ENCODE results near the gene UNC13A.
"Not testable (repeated sequence)": the region's sequence is repeated elsewhere in the genome, so short reads cannot be mapped to it uniquely, and the experiment has no call there.

The UNC13A gene

GRCh38 chr19:17604372-17605025 is 83.7 kb downstream of the UNC13A start:
- Mint-ChIP-seq H3K27ac (no peak overlapping the region), H3K4me1 (peaks cover 12% of the 10 kb centered on the region), H3K4me3 (peak overlapping the region; percentile 50)

GRCh38 chr19:17602872-17603510 is 85.2 kb downstream of the UNC13A start:
- H3K27ac Mint-ChIP-seq: no peak overlapping the region
- peaks cover 22% of the 10 kb centered on the region for H3K27me3 Mint-ChIP-seq
- H3K4me1 Mint-ChIP-seq: peaks cover 12% of the 10 kb centered on the region

More at GRCh38 chr19:17604372-17605025, 83.7 kb downstream of the UNC13A start:
- peaks cover 25% of the 10 kb centered on the region for H3K27me3 Mint-ChIP-seq
- no peak for DNase-seq (ENCODE audit: low spot score in 2 of 2)
- peaks cover 3% of the 10 kb centered on the region for H3K36me3 Mint-ChIP-seq
- ATAC-seq (ENCODE audit: low read depth): no peak
- H3K9me3 Mint-ChIP-seq: peaks cover 2% of the 10 kb centered on the region

GRCh38 chr19:17602217-17602616 is 85.9 kb downstream of the UNC13A start:
- Mint-ChIP-seq H3K27me3 (peaks cover 22% of the 10 kb centered on the region), H3K27ac (peak overlapping the region; percentile 38), H3K4me1 (peaks cover 12% of the 10 kb centered on the region), H3K36me3 (peaks cover 1% of the 10 kb centered on the region), H3K4me3 (no peak overlapping the region), H3K9me3 (no peaks in the 10 kb centered on the region)
- ATAC-seq (ENCODE audit: low read depth): no peak
- no peak for DNase-seq (ENCODE audit: low spot score in 2 of 2)

More at GRCh38 chr19:17602872-17603510, 85.2 kb downstream of the UNC13A start:
- no peak for ATAC-seq (ENCODE audit: low read depth)
- no peaks in the 10 kb centered on the region for H3K9me3 Mint-ChIP-seq
- no peak overlapping the region for H3K4me3 Mint-ChIP-seq
- no peak for DNase-seq (ENCODE audit: low spot score in 2 of 2)
- H3K36me3 Mint-ChIP-seq: peaks cover 1% of the 10 kb centered on the region

- Mint-ChIP-seq H3K36me3 (peaks cover 1% of the 10 kb centered on the region), H3K4me1 (peaks cover 9% of the 10 kb centered on the region), H3K9me3 (no peaks in the 10 kb centered on the region), H3K4me3 (no peak overlapping the region), H3K27me3 (peaks cover 22% of the 10 kb centered on the region), H3K27ac (no peak overlapping the region)
- ATAC-seq (ENCODE audit: low read depth) (no peak), DNase-seq (ENCODE audit: low spot score in 2 of 2) (no peak)
These were observed 86.5 kb downstream of the UNC13A start for GRCh38 chr19:17601683-17602082.

GRCh38 chr19:17599780-17600179 is 88.4 kb downstream of the UNC13A start:
- Mint-ChIP-seq H3K4me1 (peaks cover 4% of the 10 kb centered on the region), H3K4me3 (no peak overlapping the region), H3K27me3 (peaks cover 22% of the 10 kb centered on the region), H3K27ac (no peak overlapping the region), H3K9me3 (no peaks in the 10 kb centered on the region), H3K36me3 (peaks cover 1% of the 10 kb centered on the region)
- no peak for DNase-seq (ENCODE audit: low spot score in 2 of 2)
- ATAC-seq (ENCODE audit: low read depth): no peak

GRCh38 chr19:17598953-17599352 is 89.2 kb downstream of the UNC13A start:
- Mint-ChIP-seq H3K4me3 (no peak overlapping the region), H3K27ac (no peak overlapping the region), H3K36me3 (peaks cover 1% of the 10 kb centered on the region), H3K27me3 (peaks cover 17% of the 10 kb centered on the region), H3K4me1 (peaks cover 4% of the 10 kb centered on the region), H3K9me3 (no peaks in the 10 kb centered on the region)
- no peak for ATAC-seq (ENCODE audit: low read depth)
- no peak for DNase-seq (ENCODE audit: low spot score in 2 of 2)

- ATAC-seq (ENCODE audit: low read depth); H3K9me3 Mint-ChIP-seq: not testable (repeated sequence)
These were observed 90.1 kb downstream of the UNC13A start for GRCh38 chr19:17598063-17598462.

GRCh38 chr19:17594296-17594695 is 93.9 kb downstream of the UNC13A start:
- not testable (repeated sequence) for H3K36me3 Mint-ChIP-seq; H3K27ac Mint-ChIP-seq; H3K9me3 Mint-ChIP-seq; DNase-seq (ENCODE audit: low spot score in 2 of 2); H3K27me3 Mint-ChIP-seq; H3K4me1 Mint-ChIP-seq; ATAC-seq (ENCODE audit: low read depth); H3K4me3 Mint-ChIP-seq

More at GRCh38 chr19:17598063-17598462, 90.1 kb downstream of the UNC13A start:
- not testable (repeated sequence) for H3K27ac Mint-ChIP-seq; DNase-seq (ENCODE audit: low spot score in 2 of 2); H3K36me3 Mint-ChIP-seq; H3K4me3 Mint-ChIP-seq; H3K4me1 Mint-ChIP-seq
- H3K27me3 Mint-ChIP-seq: peaks cover 15% of the 10 kb centered on the region

- H3K27ac Mint-ChIP-seq: no peak overlapping the region
- H3K4me1 Mint-ChIP-seq: no peaks in the 10 kb centered on the region
- no peaks in the 10 kb centered on the region for H3K36me3 Mint-ChIP-seq
- no peak overlapping the region for H3K4me3 Mint-ChIP-seq
- ATAC-seq (ENCODE audit: low read depth) (no peak), DNase-seq (ENCODE audit: low spot score in 2 of 2) (no peak)
- peaks cover 9% of the 10 kb centered on the region for H3K27me3 Mint-ChIP-seq
- no peaks in the 10 kb centered on the region for H3K9me3 Mint-ChIP-seq
These were observed 97.3 kb downstream of the UNC13A start for GRCh38 chr19:17590866-17591265.

GRCh38 chr19:17585395-17585794 is 102.8 kb downstream of the UNC13A start:
- H3K36me3 Mint-ChIP-seq: peaks cover 13% of the 10 kb centered on the region
- H3K27me3 Mint-ChIP-seq; H3K4me1 Mint-ChIP-seq; H3K27ac Mint-ChIP-seq; H3K4me3 Mint-ChIP-seq; ATAC-seq (ENCODE audit: low read depth); H3K9me3 Mint-ChIP-seq; DNase-seq (ENCODE audit: low spot score in 2 of 2): not testable (repeated sequence)

GRCh38 chr19:17584132-17584531 is 104.0 kb downstream of the UNC13A start:
- DNase-seq (ENCODE audit: low spot score in 2 of 2): no peak
- Mint-ChIP-seq H3K9me3 (no peaks in the 10 kb centered on the region), H3K27me3 (no peaks in the 10 kb centered on the region), H3K4me1 (peaks cover 9% of the 10 kb centered on the region), H3K27ac (no peak overlapping the region), H3K36me3 (peaks cover 25% of the 10 kb centered on the region), H3K4me3 (no peak overlapping the region)
- ATAC-seq (ENCODE audit: low read depth): no peak

GRCh38 chr19:17582613-17583012 is 105.5 kb downstream of the UNC13A start:
- Mint-ChIP-seq H3K9me3 (no peaks in the 10 kb centered on the region), H3K4me1 (peaks cover 9% of the 10 kb centered on the region), H3K4me3 (no peak overlapping the region), H3K27ac (no peak overlapping the region), H3K36me3 (peaks cover 30% of the 10 kb centered on the region), H3K27me3 (no peaks in the 10 kb centered on the region)
- DNase-seq (ENCODE audit: low spot score in 2 of 2): no peak
- no peak for ATAC-seq (ENCODE audit: low read depth)

GRCh38 chr19:17581211-17581874 is 106.8 kb downstream of the UNC13A start:
- no peaks in the 10 kb centered on the region for H3K9me3 Mint-ChIP-seq
- peaks cover 9% of the 10 kb centered on the region for H3K4me1 Mint-ChIP-seq
- ATAC-seq (ENCODE audit: low read depth) (no peak), DNase-seq (ENCODE audit: low spot score in 2 of 2) (no peak)
- no peak overlapping the region for H3K4me3 Mint-ChIP-seq
- no peaks in the 10 kb centered on the region for H3K27me3 Mint-ChIP-seq
- no peak overlapping the region for H3K27ac Mint-ChIP-seq
- peaks cover 34% of the 10 kb centered on the region for H3K36me3 Mint-ChIP-seq

GRCh38 chr19:17580470-17581144 is 107.5 kb downstream of the UNC13A start:
- peak overlapping the region; percentile 73 for H3K27ac Mint-ChIP-seq
- no peak overlapping the region for H3K4me3 Mint-ChIP-seq
- no peaks in the 10 kb centered on the region for H3K9me3 Mint-ChIP-seq
- H3K4me1 Mint-ChIP-seq: peaks cover 9% of the 10 kb centered on the region
- no peak for ATAC-seq (ENCODE audit: low read depth)
- peaks cover 39% of the 10 kb centered on the region for H3K36me3 Mint-ChIP-seq
- no peaks in the 10 kb centered on the region for H3K27me3 Mint-ChIP-seq
- no peak for DNase-seq (ENCODE audit: low spot score in 2 of 2)

Data from memory B cell (primary cell).